ENCODE measurements around the gene STK11IP. TPM values are rescaled to one million over a fixed set of nuclear protein-coding genes. Genes with fewer than 3 reads are reported as not detected.
A peak's percentile ranks its signal among the peaks of the same experiment; 100 is the strongest.

Gene STK11IP
- 17.1 and 18.2 TPM in 2 replicates for total RNA-seq (2014; rRNA removed; shearing (Covaris generic))
- 9.1 and 9.6 TPM in 2 replicates for polyA plus RNA-seq (2015; cell fraction: cytosol; rRNA removed)
- 75.9 and 81.9 TPM in 2 replicates for polyA plus RNA-seq (2015; cell fraction: nucleus; rRNA removed)

- peak; percentile 96 for DNase-seq (ENCODE audit: low read depth)
Observed at GRCh38 chr2:219597552-219598307, at the start of gene STK11IP. TSS of gene STK11IP (plus strand) at chr2:219597857. CDS start at chr2:219598120, 263 bp downstream.

DNA sequence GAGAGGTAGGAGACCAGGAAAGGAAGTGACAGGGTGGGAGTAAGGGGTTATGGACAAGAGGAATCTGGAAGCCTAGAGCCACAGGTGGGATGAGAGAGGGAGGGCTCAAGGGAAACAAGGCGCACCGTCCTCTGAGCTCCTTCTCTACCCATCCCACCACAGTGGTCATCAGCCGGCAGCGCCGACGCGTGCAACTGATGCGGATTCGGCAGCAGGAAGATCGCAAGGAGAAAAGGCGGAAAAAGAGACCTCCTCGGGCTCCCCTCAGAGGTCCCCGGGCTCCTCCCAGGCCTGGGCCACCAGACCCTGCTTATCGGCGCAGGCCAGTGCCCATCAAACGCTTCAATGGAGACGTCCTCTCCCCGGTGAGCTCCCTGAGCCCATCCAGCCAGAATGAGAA is 48.7 kb upstream of the STK11IP start:
- no peak for DNase-seq (ENCODE audit: low read depth)

DNA sequence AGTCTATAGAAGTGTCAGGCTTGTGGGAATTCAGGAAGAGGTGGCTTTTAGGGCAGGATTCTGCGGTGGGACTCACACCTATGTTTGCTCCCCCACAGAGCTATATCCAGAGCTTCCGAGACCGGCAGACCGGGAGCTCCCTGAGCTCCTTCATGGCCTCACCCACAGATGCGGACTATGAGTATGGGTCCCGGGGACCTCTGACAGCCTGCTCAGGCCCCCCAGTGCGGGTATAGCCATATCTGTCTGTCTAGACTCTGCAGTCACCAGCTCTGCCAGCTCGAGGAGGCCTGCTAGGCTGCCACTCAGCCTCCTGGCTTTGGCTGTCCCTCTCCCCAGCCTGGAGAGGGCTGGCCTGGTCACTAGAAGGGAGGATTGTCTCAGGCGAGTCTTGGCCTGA is 48.0 kb upstream of the STK11IP start:
- no peak for DNase-seq (ENCODE audit: low read depth)

DNA sequence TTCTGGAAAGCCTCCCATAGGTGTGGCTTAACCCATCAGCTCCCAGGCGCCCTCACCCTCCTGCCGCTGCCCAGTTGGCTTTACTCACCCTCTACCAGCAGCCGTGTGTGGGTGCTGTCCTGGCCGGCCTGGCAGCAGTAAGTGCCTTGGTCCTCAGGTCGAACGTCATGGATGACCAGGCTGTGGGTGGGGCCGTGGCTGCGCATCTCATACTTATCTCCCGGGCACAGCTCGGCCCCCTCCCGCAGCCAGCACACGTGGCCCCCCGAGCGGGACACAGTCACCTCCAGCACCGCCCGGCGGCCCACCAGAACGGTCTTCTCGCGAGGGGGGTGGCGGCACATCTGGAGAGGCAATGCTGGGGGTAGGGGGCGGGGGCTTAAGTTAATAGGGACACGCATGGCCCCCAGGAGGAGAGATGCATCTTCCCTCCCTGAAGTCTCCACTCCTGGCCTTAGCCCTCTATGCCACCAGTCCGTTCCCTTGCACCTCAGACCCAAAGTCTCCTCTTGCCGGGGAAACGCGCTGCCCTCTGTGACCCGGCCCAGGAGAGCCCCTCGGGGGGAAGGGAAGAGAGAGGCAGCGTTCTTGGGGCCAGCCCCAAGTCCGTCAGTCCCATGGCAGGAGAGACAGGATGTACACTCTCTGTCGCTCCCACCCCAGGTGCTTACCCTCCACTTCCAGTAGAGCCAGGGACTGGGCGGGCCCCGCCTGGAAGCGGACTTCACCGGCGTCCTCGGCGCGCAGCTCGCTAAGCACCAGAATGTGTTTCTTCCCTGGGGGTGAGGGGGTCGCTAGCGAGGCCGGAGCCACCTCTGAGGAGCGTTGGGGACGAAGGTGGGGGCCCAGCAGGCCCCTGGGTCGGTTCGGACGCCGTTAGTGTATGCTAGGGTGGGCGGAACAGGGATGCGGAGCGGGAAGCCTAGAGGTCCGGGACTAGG is 45.9 kb upstream of the STK11IP start:
- DNase-seq (ENCODE audit: low read depth): peak; percentile 51

DNA sequence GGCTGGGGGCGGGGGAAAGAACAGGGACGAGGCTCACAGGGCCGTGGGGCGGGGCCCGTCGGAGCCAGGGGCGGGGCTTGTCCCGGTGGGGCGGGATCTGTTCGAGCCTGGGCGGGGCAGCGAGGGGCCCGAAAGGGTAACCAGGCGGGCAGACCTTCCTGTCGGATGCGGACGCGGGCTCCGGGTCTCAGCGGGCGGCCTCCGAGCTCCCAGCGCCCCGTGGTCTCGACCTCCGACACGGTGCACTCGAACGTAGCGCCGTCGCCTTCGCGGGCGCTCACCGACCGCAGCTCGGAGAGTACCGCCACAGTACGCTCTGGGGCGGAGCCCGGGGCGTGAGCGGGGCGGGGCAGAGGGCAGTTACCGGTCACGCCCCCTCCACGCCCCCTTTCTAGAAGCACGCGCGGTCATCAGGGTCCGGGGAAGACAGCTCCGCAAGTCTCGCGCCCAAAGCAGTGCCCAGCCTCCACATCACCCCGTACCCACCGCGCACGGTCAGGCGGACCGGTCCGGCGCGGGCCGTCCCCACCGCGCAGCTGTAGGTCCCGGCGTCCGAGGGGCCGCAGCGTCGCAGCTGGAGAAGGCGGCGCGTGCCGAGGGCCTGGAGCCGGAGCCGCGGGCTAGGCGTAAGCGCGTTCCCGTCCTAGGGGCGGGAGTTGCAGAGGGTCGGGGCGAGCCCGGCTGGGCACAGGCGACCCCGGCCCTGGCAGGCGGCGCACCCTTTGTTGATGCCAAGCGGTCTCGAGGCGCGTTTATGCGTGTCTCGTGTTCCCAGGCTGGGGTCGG is 45.1 kb upstream of the STK11IP start:
- peak; percentile 77 for DNase-seq (ENCODE audit: low read depth)

DNA sequence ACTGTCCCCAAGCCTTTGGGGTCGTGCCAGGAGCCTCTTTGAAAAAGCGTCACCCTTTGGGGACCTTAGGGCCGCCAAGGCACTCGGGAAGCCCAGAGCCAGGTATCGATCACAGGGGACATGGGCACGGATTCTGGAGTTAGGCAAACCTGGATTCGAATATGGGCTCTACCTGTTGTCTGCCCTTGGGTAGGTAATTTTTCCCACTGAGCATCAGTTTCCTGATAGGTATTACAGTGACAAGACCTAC is 44.6 kb upstream of the STK11IP start:
- DNase-seq (ENCODE audit: low read depth): no peak

GRCh38 chr2:219553463-219553963 is 44.1 kb upstream of the STK11IP start:
- no peak for DNase-seq (ENCODE audit: low read depth)

GRCh38 chr2:219554350-219554749 is 43.3 kb upstream of the STK11IP start:
- no peak for DNase-seq (ENCODE audit: low read depth)

DNA sequence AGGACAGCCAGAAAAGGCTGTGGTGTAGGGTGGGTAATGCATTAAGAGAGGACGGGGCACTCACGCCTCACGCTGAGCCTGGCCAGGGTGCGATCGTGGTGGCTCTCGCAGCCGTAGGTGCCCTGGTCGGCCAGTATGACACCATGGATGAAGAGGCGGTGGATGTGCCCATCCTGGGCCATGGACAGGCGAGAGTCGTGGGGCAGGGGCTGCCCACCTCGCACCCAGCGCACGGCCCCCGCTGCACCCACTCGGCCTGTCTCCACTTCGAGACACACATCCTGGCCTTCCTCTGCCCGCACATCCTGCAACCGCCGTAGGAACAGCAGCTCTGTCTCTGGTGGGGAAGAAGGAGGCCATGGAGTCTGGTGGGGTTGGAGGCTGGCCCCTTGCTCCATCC is 41.7 kb upstream of the STK11IP start:
- DNase-seq (ENCODE audit: low read depth): no peak

DNA sequence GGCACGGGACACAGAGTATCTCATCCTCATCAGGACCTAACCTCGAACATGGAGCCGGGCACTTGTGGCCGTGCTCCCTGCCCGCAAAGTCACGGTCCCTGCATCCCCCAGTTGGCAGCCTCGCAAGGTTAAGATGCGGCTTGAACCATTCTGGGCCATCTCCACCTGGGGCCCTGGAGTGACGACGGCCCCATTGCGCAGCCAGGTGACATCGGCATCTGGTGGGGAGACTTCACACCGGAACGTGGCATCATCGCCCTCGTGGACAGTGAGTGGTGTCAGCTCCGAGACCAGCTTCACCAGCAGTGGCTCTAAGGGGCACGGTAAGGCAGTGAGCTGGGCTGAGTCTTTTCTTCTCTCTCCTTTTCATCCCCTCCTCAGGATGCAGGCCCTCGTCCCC is 41.2 kb upstream of the STK11IP start:
- DNase-seq (ENCODE audit: low read depth): no peak

- DNase-seq (ENCODE audit: low read depth): no peak
Observed at GRCh38 chr2:219557320-219557719, 40.3 kb upstream of the STK11IP start.

DNA sequence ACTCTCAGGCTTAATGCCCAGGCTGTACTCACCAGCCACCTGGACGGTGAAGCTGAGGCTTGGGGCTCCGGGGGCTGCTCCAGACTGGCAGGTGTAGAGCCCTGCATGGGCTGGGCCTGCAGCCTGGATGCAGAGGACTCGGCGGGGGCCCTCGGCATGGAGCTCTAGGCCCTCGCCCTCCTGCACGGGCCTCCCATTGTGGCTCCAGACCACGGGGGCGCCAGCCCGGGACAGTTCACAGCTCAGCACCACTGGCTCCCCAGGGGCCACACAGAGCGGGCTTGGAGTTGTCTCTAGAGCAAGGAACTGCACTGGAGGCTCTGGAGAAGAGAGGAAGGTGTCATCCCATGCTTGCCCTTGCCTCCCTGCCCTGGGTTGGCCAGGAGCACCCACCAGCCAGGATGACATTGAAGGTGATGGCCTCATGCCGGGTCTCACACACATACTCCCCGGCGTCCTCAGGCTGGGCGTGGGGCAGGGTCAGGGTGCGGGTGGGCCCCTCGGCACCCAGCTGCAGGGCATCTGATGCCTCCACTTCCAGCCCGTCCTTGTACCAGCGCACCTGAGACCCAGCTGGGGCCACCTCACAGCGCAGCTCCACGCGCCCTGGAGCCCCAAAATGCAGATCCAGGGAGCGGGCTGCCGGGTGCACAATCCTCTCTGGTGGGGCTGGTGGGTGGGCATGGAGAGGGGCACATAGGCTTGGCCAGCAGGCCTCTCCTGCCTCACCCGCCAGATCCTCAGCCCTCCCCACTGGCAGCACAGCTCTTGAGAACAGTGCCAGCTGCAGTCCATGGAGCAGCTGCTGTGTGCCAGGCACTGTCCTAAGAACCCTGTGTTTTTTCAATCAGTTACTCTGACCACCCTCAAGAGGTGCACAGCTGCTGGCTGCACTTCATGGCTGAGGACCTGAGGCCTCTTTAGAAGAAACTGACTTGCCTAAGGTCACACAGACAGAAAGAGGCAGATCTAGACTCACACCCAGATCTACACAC is 39.6 kb upstream of the STK11IP start:
- DNase-seq (ENCODE audit: low read depth): no peak

- DNase-seq (ENCODE audit: low read depth): no peak
Observed at GRCh38 chr2:219559156-219559915, 38.3 kb upstream of the STK11IP start.

GRCh38 chr2:219560037-219560892 is 37.4 kb upstream of the STK11IP start:
- no peak for DNase-seq (ENCODE audit: low read depth)

DNA sequence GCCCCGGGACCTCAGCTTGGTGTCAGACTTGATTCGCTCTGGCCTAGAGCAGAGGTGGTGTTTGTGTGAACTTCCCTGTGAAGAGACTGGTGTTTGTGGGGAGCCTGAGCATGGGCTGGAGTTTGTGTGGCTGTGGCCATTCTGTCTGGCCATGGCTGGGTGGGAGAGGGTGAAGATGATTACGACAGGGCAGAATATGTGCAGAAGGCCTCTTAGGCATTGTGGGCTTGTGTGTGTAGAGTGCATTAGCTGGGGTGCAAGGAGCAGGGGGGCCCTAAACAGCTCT is 36.8 kb upstream of the STK11IP start:
- no peak for DNase-seq (ENCODE audit: low read depth)

GRCh38 chr2:219561179-219562048 is 36.2 kb upstream of the STK11IP start:
- DNase-seq (ENCODE audit: low read depth): no peak

All from HT1080 (cell line).